ENCODE measurements around the gene TMEM258.

Gene TMEM258

DNA sequence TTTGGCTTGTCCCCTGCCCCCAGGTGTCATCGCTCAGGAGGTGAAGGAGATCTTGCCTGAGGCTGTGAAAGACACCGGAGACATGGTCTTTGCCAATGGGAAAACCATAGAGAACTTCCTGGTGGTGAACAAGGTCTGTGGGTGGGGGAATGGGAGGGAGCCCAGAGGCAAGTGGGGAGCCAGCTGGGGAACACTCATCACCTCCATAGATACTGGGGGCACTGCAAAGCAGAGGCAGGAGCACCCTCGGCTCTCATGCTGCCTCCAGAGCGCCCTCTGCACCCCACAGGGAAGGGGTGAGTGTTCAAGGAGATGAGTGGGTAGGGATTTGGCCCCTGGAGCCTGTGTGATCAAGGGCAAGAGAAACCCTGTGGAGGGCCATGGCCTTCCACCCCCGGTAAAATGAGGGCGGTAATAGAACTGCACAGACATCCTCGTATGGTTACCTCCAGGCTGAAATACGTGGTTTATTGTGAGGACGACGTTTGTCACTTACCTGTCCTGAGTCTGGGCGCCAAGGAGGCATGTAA lies 14.0 kb downstream of the TMEM258 start:
- Histone ChIP-seq H3K4me2 (no peak overlapping the region), H4K20me1 (ENCODE audit: insufficient read depth) (no peaks in the 10 kb centered on the region), H3K9ac (no peak overlapping the region), H3K27me3 (ENCODE audit: insufficient read depth, low read depth) (no peaks in the 10 kb centered on the region), H3K36me3 (ENCODE audit: insufficient read depth) (no peaks in the 10 kb centered on the region), H2AFZ (ENCODE audit: low read depth) (no peak overlapping the region), H3K4me3 (IDR thresholded peaks at IDR 0.05; ENCODE audit: insufficient read depth, low read depth, low read length) (no peak overlapping the region), H3K27ac (no peak overlapping the region), H3K4me1 (ENCODE audit: low read depth, poor library complexity, severe bottlenecking) (peaks cover 7% of the 10 kb centered on the region), H3K79me2 (ENCODE audit: insufficient read depth, low read depth) (no peaks in the 10 kb centered on the region)
- TF ChIP-seq, protein P1, sequence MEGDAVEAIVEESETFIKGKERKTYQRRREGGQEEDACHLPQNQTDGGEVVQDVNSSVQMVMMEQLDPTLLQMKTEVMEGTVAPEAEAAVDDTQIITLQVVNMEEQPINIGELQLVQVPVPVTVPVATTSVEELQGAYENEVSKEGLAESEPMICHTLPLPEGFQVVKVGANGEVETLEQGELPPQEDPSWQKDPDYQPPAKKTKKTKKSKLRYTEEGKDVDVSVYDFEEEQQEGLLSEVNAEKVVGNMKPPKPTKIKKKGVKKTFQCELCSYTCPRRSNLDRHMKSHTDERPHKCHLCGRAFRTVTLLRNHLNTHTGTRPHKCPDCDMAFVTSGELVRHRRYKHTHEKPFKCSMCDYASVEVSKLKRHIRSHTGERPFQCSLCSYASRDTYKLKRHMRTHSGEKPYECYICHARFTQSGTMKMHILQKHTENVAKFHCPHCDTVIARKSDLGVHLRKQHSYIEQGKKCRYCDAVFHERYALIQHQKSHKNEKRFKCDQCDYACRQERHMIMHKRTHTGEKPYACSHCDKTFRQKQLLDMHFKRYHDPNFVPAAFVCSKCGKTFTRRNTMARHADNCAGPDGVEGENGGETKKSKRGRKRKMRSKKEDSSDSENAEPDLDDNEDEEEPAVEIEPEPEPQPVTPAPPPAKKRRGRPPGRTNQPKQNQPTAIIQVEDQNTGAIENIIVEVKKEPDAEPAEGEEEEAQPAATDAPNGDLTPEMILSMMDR (conservative IDR thresholded peaks at IDR 0.05; ENCODE audit: low read depth, low read length), result no peak

DNA sequence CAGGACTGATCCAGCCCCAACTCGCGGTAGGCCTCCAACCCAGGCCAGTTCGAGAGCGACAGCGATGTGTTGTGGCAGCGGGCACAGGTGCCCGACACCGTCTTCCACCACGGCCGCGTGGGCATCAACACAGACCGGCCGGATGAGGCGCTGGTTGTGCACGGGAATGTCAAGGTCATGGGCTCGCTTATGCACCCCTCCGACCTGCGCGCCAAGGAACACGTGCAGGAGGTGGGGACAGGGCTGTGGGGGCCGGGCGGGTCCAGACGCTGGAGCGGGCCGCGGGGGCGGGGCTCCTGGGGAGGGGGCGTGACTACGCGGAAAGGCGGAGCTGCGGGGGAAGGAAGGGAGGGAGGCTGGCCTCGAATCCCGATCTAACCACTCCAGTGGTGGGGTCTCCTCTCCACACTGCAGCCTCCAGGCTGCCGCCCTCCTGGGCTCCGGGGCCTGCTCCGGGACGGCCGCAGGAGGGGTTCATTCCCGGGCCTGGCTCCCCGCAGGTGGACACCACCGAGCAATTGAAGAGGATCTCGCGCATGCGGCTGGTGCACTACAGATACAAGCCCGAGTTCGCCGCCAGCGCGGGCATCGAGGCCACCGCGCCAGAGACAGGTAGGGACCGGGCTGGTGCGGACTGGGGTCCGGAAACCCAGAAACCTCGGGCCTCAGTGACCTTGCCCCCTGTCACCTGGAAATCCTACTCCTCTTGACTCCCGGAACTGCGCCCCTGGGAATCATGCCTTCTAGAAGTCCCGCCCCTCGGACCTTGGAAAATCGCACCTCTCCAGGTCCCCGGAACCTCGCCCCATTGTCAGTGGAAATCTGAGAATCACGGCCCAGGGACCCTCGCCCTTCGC lies 14.9 kb downstream of the TMEM258 start:
- Histone ChIP-seq H2AFZ (ENCODE audit: low read depth) (peak overlapping the region; percentile 73), H3K4me2 (peak overlapping the region; percentile 45), H3K36me3 (ENCODE audit: insufficient read depth) (no peaks in the 10 kb centered on the region), H3K4me1 (ENCODE audit: low read depth, poor library complexity, severe bottlenecking) (peaks cover 7% of the 10 kb centered on the region), H3K4me3 (IDR thresholded peaks at IDR 0.05; ENCODE audit: insufficient read depth, low read depth, low read length) (no peak overlapping the region), H3K27ac (no peak overlapping the region), H3K27me3 (ENCODE audit: insufficient read depth, low read depth) (no peaks in the 10 kb centered on the region), H3K79me2 (ENCODE audit: insufficient read depth, low read depth) (no peaks in the 10 kb centered on the region), H4K20me1 (ENCODE audit: insufficient read depth) (no peaks in the 10 kb centered on the region), H3K9ac (no peak overlapping the region)
- TF ChIP-seq, protein P1 (conservative IDR thresholded peaks at IDR 0.05; ENCODE audit: low read depth, low read length), result no peak

DNA sequence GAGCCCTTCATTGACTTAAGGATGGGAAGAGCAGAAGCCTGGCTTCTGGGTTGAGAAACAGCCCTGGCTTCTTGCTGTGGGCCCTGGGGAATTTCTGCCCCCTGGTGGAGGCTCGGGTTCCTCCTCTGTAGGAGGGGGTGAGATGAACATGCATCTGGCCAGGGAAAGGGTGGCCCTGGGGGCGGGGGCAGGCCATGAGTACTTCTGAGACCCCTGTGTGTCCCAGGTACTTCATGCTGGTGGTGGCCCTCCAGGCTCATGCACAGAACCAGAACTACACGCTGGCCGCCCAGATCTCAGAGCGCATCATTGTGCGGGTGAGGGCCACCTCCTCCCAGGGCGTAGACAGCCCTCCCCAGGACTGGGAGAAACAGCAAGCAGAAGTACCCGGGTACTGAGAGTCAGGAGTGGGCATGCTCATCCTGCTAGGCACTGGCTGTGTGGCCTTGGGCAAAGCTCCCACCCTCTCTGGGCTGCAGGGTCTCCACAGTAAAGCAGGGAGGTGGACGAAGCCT lies 15.8 kb downstream of the TMEM258 start:
- Histone ChIP-seq H2AFZ (ENCODE audit: low read depth) (peak overlapping the region; percentile 73; the same call in 1 of the 2 replicates), H3K4me1 (ENCODE audit: low read depth, poor library complexity, severe bottlenecking) (peaks cover 7% of the 10 kb centered on the region), H3K27me3 (ENCODE audit: insufficient read depth, low read depth) (no peaks in the 10 kb centered on the region), H3K9ac (no peak overlapping the region), H3K27ac (no peak overlapping the region), H3K4me2 (peak overlapping the region; percentile 45; the same call in 1 of the 2 replicates), H4K20me1 (ENCODE audit: insufficient read depth) (no peaks in the 10 kb centered on the region), H3K79me2 (ENCODE audit: insufficient read depth, low read depth) (no peaks in the 10 kb centered on the region), H3K36me3 (ENCODE audit: insufficient read depth) (no peaks in the 10 kb centered on the region), H3K4me3 (IDR thresholded peaks at IDR 0.05; ENCODE audit: insufficient read depth, low read depth, low read length) (no peak overlapping the region)
- TF ChIP-seq, protein P1 (conservative IDR thresholded peaks at IDR 0.05; ENCODE audit: low read depth, low read length), result peak; percentile 66

DNA sequence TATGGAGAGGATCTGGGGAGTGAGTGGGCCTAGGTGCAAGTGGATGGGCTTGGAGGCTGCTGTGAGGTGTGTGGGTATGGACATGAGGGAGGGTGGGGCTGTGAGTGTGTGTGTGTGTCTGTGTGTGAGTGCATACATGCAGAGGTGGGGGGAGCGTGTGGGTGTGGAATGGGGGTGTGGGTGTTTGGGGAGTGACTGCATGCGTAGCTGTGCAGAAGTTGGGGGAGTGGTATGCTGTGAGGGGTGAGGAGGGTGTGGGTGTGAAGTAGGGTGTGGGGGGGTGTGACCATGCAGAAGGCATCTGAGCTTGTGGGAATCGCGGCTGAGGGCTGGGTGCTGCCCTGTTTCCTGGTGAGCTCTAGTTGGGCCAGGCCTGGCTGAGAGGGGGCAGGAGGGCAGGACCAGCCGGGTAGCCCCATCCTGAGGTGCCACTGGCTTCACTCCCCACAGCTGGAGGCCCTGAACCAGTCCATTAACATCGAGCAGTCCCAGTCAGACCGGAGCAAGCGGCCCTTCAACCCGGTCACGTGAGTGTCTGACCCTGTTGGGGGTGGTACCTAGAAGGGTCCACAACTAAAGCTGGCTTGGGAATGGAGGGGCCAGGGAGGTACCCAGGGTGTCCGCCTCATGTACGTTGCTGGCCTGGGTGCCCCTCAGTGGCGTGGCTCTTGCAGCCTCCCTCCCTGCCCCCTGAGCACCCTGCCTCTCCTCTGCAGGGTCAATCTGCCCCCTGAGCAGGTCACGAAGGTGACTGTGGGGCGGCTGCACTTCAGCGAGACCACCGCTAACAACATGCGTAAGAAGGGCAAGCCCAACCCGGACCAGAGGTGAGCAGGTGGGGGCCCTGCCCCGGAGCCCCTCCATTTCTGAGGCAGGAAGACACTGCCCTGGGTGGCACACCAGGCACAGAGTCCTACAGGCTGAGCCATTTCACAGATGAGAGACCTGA lies 16.5 kb downstream of the TMEM258 start:
- H3K27ac ChIP-seq, result no peak overlapping the region
- no peak overlapping the region for H3K9ac ChIP-seq
- no peaks in the 10 kb centered on the region for H4K20me1 ChIP-seq (ENCODE audit: insufficient read depth)
- no peaks in the 10 kb centered on the region for H3K79me2 ChIP-seq (ENCODE audit: insufficient read depth, low read depth)
- no peak overlapping the region for H3K4me2 ChIP-seq
- no peaks in the 10 kb centered on the region for H3K36me3 ChIP-seq (ENCODE audit: insufficient read depth)
- H3K4me3 ChIP-seq (IDR thresholded peaks at IDR 0.05; ENCODE audit: insufficient read depth, low read depth, low read length), result no peak overlapping the region
- TF ChIP-seq, protein P1 (conservative IDR thresholded peaks at IDR 0.05; ENCODE audit: low read depth, low read length), result no peak
- H2AFZ ChIP-seq (ENCODE audit: low read depth), result no peak overlapping the region
- H3K27me3 ChIP-seq (ENCODE audit: insufficient read depth, low read depth), result no peaks in the 10 kb centered on the region
- peaks cover 7% of the 10 kb centered on the region for H3K4me1 ChIP-seq (ENCODE audit: low read depth, poor library complexity, severe bottlenecking)

Data from KMS-11 (cell line).